Esophagus squamous epithelium (tissue), 5 donors: Measurements from ENCODE around the gene FHL2. TPM values are rescaled to one million over a fixed set of nuclear protein-coding genes. Genes with fewer than 3 reads are reported as not detected.
"Not testable (repeated sequence)": the region's sequence is repeated elsewhere in the genome, so short reads cannot be mapped to it uniquely, and the experiment has no call there.

Experiments
- DNase-seq: peaks from one replicate; lab custom pipeline; 2025; lab: John Stamatoyannopoulos, UW
- H3K27ac ChIP-seq, 4 donors: fragments of 200-600 bp; sonication (generic); one replicate each; pipeline ENCODE4 v1.5.1; 2016 to 2019; ENCODE audit warnings: mild to moderate bottlenecking in 1 of 4
- H3K27me3 ChIP-seq, 4 donors: fragments of 200-600 bp; sonication (generic); 1 replicate in 3 of 4; 2 replicates in 1 of 4; pipeline versions ENCODE4 v1.5.1 to v1.6.0; 2017 to 2021; ENCODE audit warnings: antibody characterized with exemption in 1 of 4
- H3K36me3 ChIP-seq, 3 donors: fragments of 200-600 bp; sonication (generic); one replicate each; pipeline ENCODE4 v1.5.1; 2016 to 2019
- H3K4me1 ChIP-seq, 3 donors: fragments of 200-600 bp; sonication (generic); one replicate each; pipeline ENCODE4 v1.5.1; 2017 to 2019
- H3K4me3 ChIP-seq, 4 donors: fragments of 200-600 bp; sonication (generic); 1 replicate in 3 of 4; 2 replicates in 1 of 4; pipeline ENCODE4 v1.5.1; 2016 to 2019; ENCODE audit warnings: mild to moderate bottlenecking in 2 of 4, moderate library complexity in 1 of 4
- H3K9me3 ChIP-seq, 3 donors: fragments of 200-600 bp; sonication (generic); one replicate each; pipeline ENCODE4 v1.5.1; 2016 to 2019
- POLR2A ChIP-seq, 4 donors: fragments of 450-650 bp; IDR thresholded peaks; one replicate each; pipeline ENCODE4 v1.6.1; 2017; ENCODE audit warnings: antibody characterized with exemption in 4 of 4, mild to moderate bottlenecking in 4 of 4, moderate library complexity in 3 of 4
- WGBS, 2 donors: methylation state at CpG; one replicate each; pipeline ENCODE4 v1.1.5; 2018; 5-methylcytosine and 5-hydroxymethylcytosine counted together
- intact Hi-C: fragments of 100-400 bp; cut with DNase I; formaldehyde crosslinking; loops from one replicate; pipeline ENCODE4 v1.15.0; 2022
- total RNA-seq, 4 donors: library from RNA; depleted of rRNA; stranded (reverse); fragments of >200 nt; gene quantifications; one replicate each; pipeline ENCODE4 v1.1.0, GENCODE V29; 2016
- TF ChIP-seq, protein P1 (sequence below), 6 experiments: fragments of 450-650 bp in 4 of 6; fragments of 200-600 bp in 2 of 6; sonication (generic) in 2 of 6; IDR thresholded peaks; one replicate each; pipeline ENCODE4 v1.5.1; 2016 to 2019; ENCODE audit warnings: antibody characterized with exemption in 6 of 6, mild to moderate bottlenecking in 4 of 6, moderate library complexity in 4 of 6
- donor health status: DM: yes; HTN: yes; CAD: no.

The FHL2 gene
- total RNA-seq, 4 donors from 2014 or later: 46.1 to 89.1 (median 54.7) TPM

GRCh38 chr2:105425936-105426625 lies 27.2 kb upstream of the FHL2 start:
- H3K9me3 ChIP-seq: no peaks in the 10 kb centered on the region
- H3K27me3 ChIP-seq: no peaks in the 10 kb centered on the region
- no peak overlapping the region for H3K4me3 ChIP-seq
- intact Hi-C loops: no loop called here
- no peak for DNase-seq
- H3K36me3 ChIP-seq: no peaks in the 10 kb centered on the region
- H3K4me1 ChIP-seq: peaks cover 0 to 41% (median 8%) of the 10 kb centered on the region in 3 donors
- H3K27ac ChIP-seq: peak overlapping the region in 1 of 4 donors; percentile 12
- WGBS, 2 donors: 44 to 65% methylated on average over 5 to 6 of the region's 6 CpGs
- TF ChIP-seq, protein P1, sequence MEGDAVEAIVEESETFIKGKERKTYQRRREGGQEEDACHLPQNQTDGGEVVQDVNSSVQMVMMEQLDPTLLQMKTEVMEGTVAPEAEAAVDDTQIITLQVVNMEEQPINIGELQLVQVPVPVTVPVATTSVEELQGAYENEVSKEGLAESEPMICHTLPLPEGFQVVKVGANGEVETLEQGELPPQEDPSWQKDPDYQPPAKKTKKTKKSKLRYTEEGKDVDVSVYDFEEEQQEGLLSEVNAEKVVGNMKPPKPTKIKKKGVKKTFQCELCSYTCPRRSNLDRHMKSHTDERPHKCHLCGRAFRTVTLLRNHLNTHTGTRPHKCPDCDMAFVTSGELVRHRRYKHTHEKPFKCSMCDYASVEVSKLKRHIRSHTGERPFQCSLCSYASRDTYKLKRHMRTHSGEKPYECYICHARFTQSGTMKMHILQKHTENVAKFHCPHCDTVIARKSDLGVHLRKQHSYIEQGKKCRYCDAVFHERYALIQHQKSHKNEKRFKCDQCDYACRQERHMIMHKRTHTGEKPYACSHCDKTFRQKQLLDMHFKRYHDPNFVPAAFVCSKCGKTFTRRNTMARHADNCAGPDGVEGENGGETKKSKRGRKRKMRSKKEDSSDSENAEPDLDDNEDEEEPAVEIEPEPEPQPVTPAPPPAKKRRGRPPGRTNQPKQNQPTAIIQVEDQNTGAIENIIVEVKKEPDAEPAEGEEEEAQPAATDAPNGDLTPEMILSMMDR (IDR thresholded peaks at IDR 0.05): no peak
- TF ChIP-seq POLR2A (IDR thresholded peaks at IDR 0.05): no peak

DNA sequence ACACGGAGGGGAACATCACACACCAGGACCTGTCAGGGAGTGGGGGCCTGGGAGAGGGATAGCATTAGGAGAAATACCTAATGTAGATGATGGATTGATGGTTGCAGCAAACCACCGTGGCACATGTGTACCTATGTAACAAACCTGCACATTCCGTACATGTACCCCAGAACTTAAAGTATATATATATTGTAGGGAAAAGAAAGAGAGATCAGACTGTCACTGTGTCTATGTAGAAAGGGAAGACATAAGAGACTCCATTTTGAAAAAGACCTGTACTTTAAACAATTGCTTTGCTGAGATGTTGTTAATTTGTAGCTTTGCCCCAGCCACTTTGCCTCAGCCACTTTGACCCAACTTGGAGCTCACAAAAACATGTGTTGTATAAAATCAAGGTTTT lies 26.0 kb upstream of the FHL2 start:
- H3K36me3 ChIP-seq, DNase-seq, H3K4me3 ChIP-seq, intact Hi-C loops, H3K9me3 ChIP-seq, H3K27me3 ChIP-seq, H3K27ac ChIP-seq: not testable (repeated sequence)
- WGBS, 2 donors: 89 to 95% methylated on average over 3 of the region's 3 CpGs
- H3K4me1 ChIP-seq: peaks cover 0 to 40% (median 8%) of the 10 kb centered on the region in 3 donors

- Histone ChIP-seq H3K9me3 (peaks cover 0 to 4% (median 0%) of the 10 kb centered on the region in 3 donors), H3K27ac (no peak overlapping the region), H3K27me3 (no peaks in the 10 kb centered on the region), H3K4me1 (peaks cover 0 to 20% (median 3%) of the 10 kb centered on the region in 3 donors), H3K36me3 (no peaks in the 10 kb centered on the region), H3K4me3 (no peak overlapping the region)
- TF ChIP-seq, protein P1 (IDR thresholded peaks at IDR 0.05): no peak
- TF ChIP-seq POLR2A (IDR thresholded peaks at IDR 0.05): no peak
- no peak for DNase-seq
- intact Hi-C loops: no loop called here
- 78 to 94% methylated on average over 5 of the region's 5 CpGs for WGBS, 2 donors
Measured at GRCh38 chr2:105422801-105423200, 23.9 kb upstream of the FHL2 start.

- WGBS, 2 donors: 69 to 100% methylated on average over 1 to 2 of the region's 2 CpGs
- Histone ChIP-seq H3K27me3 (no peaks in the 10 kb centered on the region), H3K4me1 (peaks cover 0 to 3% (median 0%) of the 10 kb centered on the region in 3 donors), H3K9me3 (peaks cover 0 to 4% (median 0%) of the 10 kb centered on the region in 3 donors), H3K4me3 (no peak overlapping the region), H3K36me3 (no peaks in the 10 kb centered on the region), H3K27ac (no peak overlapping the region)
- TF ChIP-seq, protein P1 (IDR thresholded peaks at IDR 0.05): no peak
- TF ChIP-seq POLR2A (IDR thresholded peaks at IDR 0.05): no peak
- no peak for DNase-seq
- intact Hi-C loops: no loop called here
Measured at GRCh38 chr2:105421053-105421452, 22.2 kb upstream of the FHL2 start.

GRCh38 chr2:105418522-105418921 lies 19.7 kb upstream of the FHL2 start:
- no peaks in the 10 kb centered on the region for H3K4me1 ChIP-seq

More at GRCh38 chr2:105418522-105418921, 19.7 kb upstream of the FHL2 start:
- Histone ChIP-seq H3K27me3 (no peaks in the 10 kb centered on the region), H3K4me3 (no peak overlapping the region), H3K9me3 (peaks cover 0 to 4% (median 0%) of the 10 kb centered on the region in 3 donors), H3K27ac (no peak overlapping the region), H3K36me3 (no peaks in the 10 kb centered on the region)
- intact Hi-C loops: no loop called here
- 87 to 94% methylated on average over 6 of the region's 6 CpGs for WGBS, 2 donors
- no peak for DNase-seq
- no peak for TF ChIP-seq POLR2A (IDR thresholded peaks at IDR 0.05)
- TF ChIP-seq, protein P1 (IDR thresholded peaks at IDR 0.05): no peak
